Bone marrow (tissue), 2 donors: ENCODE results near the gene NKAPL.
"Not testable (repeated sequence)": the region's sequence is repeated elsewhere in the genome, so short reads cannot be mapped to it uniquely, and the experiment has no call there.

ENCODE experiments used
- DNase-seq, 2 donors: peaks; one replicate each; lab custom pipeline; 2025; lab: John Stamatoyannopoulos, UW

NKAPL gene

GRCh38 chr6:28296520-28297060, 37.5 kb downstream of the NKAPL start:
- DNase-seq = no peak

GRCh38 chr6:28303570-28303969, 44.5 kb downstream of the NKAPL start:
- no peak for DNase-seq

- not testable (repeated sequence) for DNase-seq
Measured at GRCh38 chr6:28306363-28306762, 47.3 kb downstream of the NKAPL start.
